DOHH2 (cell line): ENCODE results near the gene ITPKB.

ENCODE experiments used
- H3F3A ChIP-seq: fragments of 200-600 bp; sonication (generic), shearing (Covaris generic); 2 replicates; pipeline ENCODE4 v1.6.0; 2016; ENCODE audit warnings: antibody characterized with exemption, mild to moderate bottlenecking; ENCODE audit not compliant: control insufficient read depth, insufficient read depth
- H3K27ac ChIP-seq: fragments of 200-600 bp; sonication (generic); 2 replicates; pipeline ENCODE4 v1.5.1; 2014; ENCODE audit warnings: low read depth, mild to moderate bottlenecking, low read length, moderate library complexity
- H3K27me3 ChIP-seq: fragments of 200-600 bp; sonication (generic); 2 replicates; pipeline ENCODE4 v1.6.1; 2014; ENCODE audit warnings: mild to moderate bottlenecking, low read length, mixed read lengths; ENCODE audit not compliant: control insufficient read depth
- H3K36me3 ChIP-seq: fragments of 200-600 bp; sonication (generic); 2 replicates; pipeline ENCODE4 v1.6.1; 2014; ENCODE audit warnings: mild to moderate bottlenecking, low read length, moderate library complexity, mixed read lengths; ENCODE audit not compliant: control insufficient read depth
- H3K4me1 ChIP-seq: fragments of 200-600 bp; sonication (generic); 2 replicates; pipeline ENCODE4 v1.6.1; 2014; ENCODE audit warnings: mild to moderate bottlenecking, low read length, mixed read lengths; ENCODE audit not compliant: control insufficient read depth
- H3K4me2 ChIP-seq: fragments of 200-600 bp; sonication (generic); 2 replicates; pipeline ENCODE4 v1.6.0; 2014; ENCODE audit warnings: mild to moderate bottlenecking, low read length, moderate library complexity
- H3K4me3 ChIP-seq: fragments of 200-600 bp; sonication (generic); 2 replicates; pipeline ENCODE4 v1.5.1; 2014; ENCODE audit warnings: mild to moderate bottlenecking, low read length, mixed read lengths
- H3K79me2 ChIP-seq: fragments of 200-600 bp; sonication (generic); 2 replicates; pipeline ENCODE4 v1.6.1; 2014; ENCODE audit warnings: mild to moderate bottlenecking, low read length, mixed read lengths; ENCODE audit not compliant: control insufficient read depth
- H3K9me2 ChIP-seq: fragments of 200-600 bp; sonication (generic); replicated peaks from 2 replicates; pipeline ENCODE4 v1.6.1; 2014; ENCODE audit warnings: mild to moderate bottlenecking, low read length, mixed read lengths; ENCODE audit not compliant: control insufficient read depth
- H3K9me3 ChIP-seq: fragments of 200-600 bp; sonication (generic); 2 replicates; pipeline ENCODE4 v1.6.1; 2014; ENCODE audit warnings: antibody characterized with exemption, low read length, mixed read lengths; ENCODE audit not compliant: control insufficient read depth, insufficient read depth
- H4K20me1 ChIP-seq: fragments of 200-600 bp; sonication (generic); 2 replicates; pipeline ENCODE4 v1.6.0; 2014; ENCODE audit warnings: low read depth, mild to moderate bottlenecking, antibody characterized with exemption, low read length, moderate library complexity; ENCODE audit not compliant: control insufficient read depth, insufficient read depth
- CTCF ChIP-seq: fragments of 200-600 bp; sonication (generic); IDR thresholded peaks from one replicate; pipeline ENCODE4 v1.5.1; 2014; ENCODE audit warnings: antibody characterized with exemption, mild to moderate bottlenecking, low read depth, low read length; ENCODE audit not compliant: poor library complexity, severe bottlenecking
- EZH2phosphoT487 ChIP-seq: fragments of 200-600 bp; sonication (generic); IDR thresholded peaks from 2 replicates; pipeline ENCODE4 v1.6.1; 2017; ENCODE audit warnings: borderline replicate concordance, mild to moderate bottlenecking, antibody characterized with exemption, low read length, moderate library complexity, mixed read lengths

ITPKB gene

GRCh38 chr1:226657895-226658545 lies 81.1 kb downstream of the ITPKB start:
- Histone ChIP-seq H3K9me3 (no peaks in the 10 kb centered on the region), H3K4me1 (peaks cover under 1% of the 10 kb centered on the region; the same call in 1 of the 2 replicates), H3K27ac (no peak overlapping the region), H3K4me2 (no peak overlapping the region), H4K20me1 (no peaks in the 10 kb centered on the region), H3K36me3 (peaks cover 70% of the 10 kb centered on the region), H3K4me3 (peak overlapping the region; percentile 76), H3K9me2 (no peaks in the 10 kb centered on the region), H3F3A (peaks cover 60% of the 10 kb centered on the region), H3K27me3 (no peaks in the 10 kb centered on the region), H3K79me2 (peaks cover 87% of the 10 kb centered on the region)
- TF ChIP-seq EZH2phosphoT487 (no peak), CTCF (no peak)

- Histone ChIP-seq H3K27ac (no peak overlapping the region), H3K36me3 (peaks cover 65% of the 10 kb centered on the region), H3K4me2 (no peak overlapping the region), H3K27me3 (no peaks in the 10 kb centered on the region), H3K4me3 (peak overlapping the region; percentile 76), H3K9me2 (no peaks in the 10 kb centered on the region), H4K20me1 (no peaks in the 10 kb centered on the region), H3F3A (peaks cover 50% of the 10 kb centered on the region), H3K79me2 (peaks cover 79% of the 10 kb centered on the region), H3K9me3 (no peaks in the 10 kb centered on the region), H3K4me1 (no peaks in the 10 kb centered on the region)
- TF ChIP-seq EZH2phosphoT487 (no peak), CTCF (no peak)
Measured at GRCh38 chr1:226656601-226657277, 82.3 kb downstream of the ITPKB start.

GRCh38 chr1:226656201-226656600 lies 82.9 kb downstream of the ITPKB start:
- Histone ChIP-seq H3K79me2 (peaks cover 74% of the 10 kb centered on the region), H3K27me3 (no peaks in the 10 kb centered on the region), H3K4me2 (no peak overlapping the region), H3K9me2 (no peaks in the 10 kb centered on the region), H3F3A (peaks cover 45% of the 10 kb centered on the region), H3K9me3 (no peaks in the 10 kb centered on the region), H3K27ac (no peak overlapping the region), H3K36me3 (peaks cover 60% of the 10 kb centered on the region), H3K4me1 (no peaks in the 10 kb centered on the region), H3K4me3 (peak overlapping the region; percentile 76), H4K20me1 (no peaks in the 10 kb centered on the region)
- TF ChIP-seq CTCF (no peak), EZH2phosphoT487 (no peak)
